ENCODE data around the gene SH3BGRL3. TPM values are rescaled to one million over a fixed set of nuclear protein-coding genes. Genes with fewer than 3 reads are reported as not detected.
"Not testable (repeated sequence)": the region's sequence is repeated elsewhere in the genome, so short reads cannot be mapped to it uniquely, and the experiment has no call there.

The SH3BGRL3 gene
- total RNA-seq, 1 experiment from 2014 or later = 193 TPM

DNA sequence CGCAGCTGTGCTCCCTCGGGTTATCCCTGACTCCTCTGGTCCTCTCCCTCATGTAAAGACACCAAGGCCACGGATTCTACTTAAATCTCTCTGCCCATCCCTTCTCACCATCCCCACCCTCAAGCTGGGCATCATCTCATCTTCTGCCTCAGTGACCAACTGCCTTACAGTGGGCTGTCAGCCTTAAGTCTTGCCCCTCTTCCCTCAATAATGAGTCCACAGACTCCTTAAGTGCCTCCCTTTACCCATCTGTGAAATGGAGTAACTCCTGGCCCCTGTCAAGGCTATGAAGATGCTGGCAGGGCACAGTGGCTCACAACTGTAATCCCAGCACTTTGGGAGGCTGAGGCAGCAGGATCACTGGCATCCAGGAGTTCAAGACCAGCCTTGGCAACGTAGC lies 12.1 kb downstream of the SH3BGRL3 start:
- H3K27ac ChIP-seq (ENCODE audit: low read length) = no peak overlapping the region
- no peak for TF ChIP-seq POLR2AphosphoS5 (IDR thresholded peaks at IDR 0.05; ENCODE audit: low read depth, low read length)
- TF ChIP-seq, protein P1, sequence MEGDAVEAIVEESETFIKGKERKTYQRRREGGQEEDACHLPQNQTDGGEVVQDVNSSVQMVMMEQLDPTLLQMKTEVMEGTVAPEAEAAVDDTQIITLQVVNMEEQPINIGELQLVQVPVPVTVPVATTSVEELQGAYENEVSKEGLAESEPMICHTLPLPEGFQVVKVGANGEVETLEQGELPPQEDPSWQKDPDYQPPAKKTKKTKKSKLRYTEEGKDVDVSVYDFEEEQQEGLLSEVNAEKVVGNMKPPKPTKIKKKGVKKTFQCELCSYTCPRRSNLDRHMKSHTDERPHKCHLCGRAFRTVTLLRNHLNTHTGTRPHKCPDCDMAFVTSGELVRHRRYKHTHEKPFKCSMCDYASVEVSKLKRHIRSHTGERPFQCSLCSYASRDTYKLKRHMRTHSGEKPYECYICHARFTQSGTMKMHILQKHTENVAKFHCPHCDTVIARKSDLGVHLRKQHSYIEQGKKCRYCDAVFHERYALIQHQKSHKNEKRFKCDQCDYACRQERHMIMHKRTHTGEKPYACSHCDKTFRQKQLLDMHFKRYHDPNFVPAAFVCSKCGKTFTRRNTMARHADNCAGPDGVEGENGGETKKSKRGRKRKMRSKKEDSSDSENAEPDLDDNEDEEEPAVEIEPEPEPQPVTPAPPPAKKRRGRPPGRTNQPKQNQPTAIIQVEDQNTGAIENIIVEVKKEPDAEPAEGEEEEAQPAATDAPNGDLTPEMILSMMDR (IDR thresholded peaks at IDR 0.05) = no peak
- no peak for TF ChIP-seq TCF7L2 (IDR thresholded peaks at IDR 0.05; ENCODE audit: low read depth, low read length)
- TF ChIP-seq, protein P2, sequence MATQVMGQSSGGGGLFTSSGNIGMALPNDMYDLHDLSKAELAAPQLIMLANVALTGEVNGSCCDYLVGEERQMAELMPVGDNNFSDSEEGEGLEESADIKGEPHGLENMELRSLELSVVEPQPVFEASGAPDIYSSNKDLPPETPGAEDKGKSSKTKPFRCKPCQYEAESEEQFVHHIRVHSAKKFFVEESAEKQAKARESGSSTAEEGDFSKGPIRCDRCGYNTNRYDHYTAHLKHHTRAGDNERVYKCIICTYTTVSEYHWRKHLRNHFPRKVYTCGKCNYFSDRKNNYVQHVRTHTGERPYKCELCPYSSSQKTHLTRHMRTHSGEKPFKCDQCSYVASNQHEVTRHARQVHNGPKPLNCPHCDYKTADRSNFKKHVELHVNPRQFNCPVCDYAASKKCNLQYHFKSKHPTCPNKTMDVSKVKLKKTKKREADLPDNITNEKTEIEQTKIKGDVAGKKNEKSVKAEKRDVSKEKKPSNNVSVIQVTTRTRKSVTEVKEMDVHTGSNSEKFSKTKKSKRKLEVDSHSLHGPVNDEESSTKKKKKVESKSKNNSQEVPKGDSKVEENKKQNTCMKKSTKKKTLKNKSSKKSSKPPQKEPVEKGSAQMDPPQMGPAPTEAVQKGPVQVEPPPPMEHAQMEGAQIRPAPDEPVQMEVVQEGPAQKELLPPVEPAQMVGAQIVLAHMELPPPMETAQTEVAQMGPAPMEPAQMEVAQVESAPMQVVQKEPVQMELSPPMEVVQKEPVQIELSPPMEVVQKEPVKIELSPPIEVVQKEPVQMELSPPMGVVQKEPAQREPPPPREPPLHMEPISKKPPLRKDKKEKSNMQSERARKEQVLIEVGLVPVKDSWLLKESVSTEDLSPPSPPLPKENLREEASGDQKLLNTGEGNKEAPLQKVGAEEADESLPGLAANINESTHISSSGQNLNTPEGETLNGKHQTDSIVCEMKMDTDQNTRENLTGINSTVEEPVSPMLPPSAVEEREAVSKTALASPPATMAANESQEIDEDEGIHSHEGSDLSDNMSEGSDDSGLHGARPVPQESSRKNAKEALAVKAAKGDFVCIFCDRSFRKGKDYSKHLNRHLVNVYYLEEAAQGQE (IDR thresholded peaks at IDR 0.05; ENCODE audit: insufficient read depth in 1 of 2, low read depth in 2 of 2, low read length in 1 of 2) = no peak
- TF ChIP-seq SIN3A (IDR thresholded peaks at IDR 0.05; ENCODE audit: borderline replicate concordance, insufficient read depth, low read depth, low read length) = no peak
- no peaks in the 10 kb centered on the region for H3K9me3 ChIP-seq (ENCODE audit: control insufficient read depth, insufficient read depth, low read depth, low read length)
- POLR2A ChIA-PET = no interaction called here
- intact Hi-C loops (cut with micrococcal nuclease; ENCODE audit: unreplicated experiment) (no loop called here), in situ Hi-C loops (cut with HindIII; ENCODE audit: low pct_unique_long_range_greater_than_20kb, low sequenced_read_pairs) (no loop called here)
- CTCF ChIA-PET = no interaction called here
- H3K36me3 ChIP-seq (ENCODE audit: control insufficient read depth, insufficient read depth, low read length) = no peaks in the 10 kb centered on the region
- no peak for ATAC-seq
- no peak for DNase-seq (ENCODE audit: low read depth, low spot score)
- H3K4me1 ChIP-seq (ENCODE audit: control insufficient read depth, insufficient read depth, low read length) = no peaks in the 10 kb centered on the region
- no peak overlapping the region for H3K4me3 ChIP-seq (ENCODE audit: low read depth in 2 of 2, low read length in 2 of 2)
- no peaks in the 10 kb centered on the region for H3K27me3 ChIP-seq (ENCODE audit: control insufficient read depth, insufficient read depth, low read length)
- BruUV-seq (replicated peaks) = no TSS peak

DNA sequence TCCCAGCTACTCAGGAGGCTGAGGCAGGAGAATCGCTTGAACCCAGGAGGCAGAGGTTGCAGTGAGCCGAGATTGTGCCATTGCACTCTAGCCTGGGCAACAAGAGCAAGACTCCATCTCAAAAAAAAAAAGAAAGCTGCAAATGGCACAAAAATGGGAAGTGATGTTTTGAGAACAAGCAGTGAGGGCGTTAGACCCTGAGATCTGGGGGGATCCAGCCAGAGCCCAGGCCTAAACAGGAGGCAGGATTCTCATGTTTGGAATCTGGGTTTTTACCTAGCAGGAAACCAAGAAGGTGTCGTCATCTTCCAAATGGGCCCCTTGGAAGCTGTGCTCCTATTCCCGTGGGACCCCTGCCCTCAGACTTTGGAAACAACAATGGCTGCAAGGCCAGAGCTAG lies 12.8 kb downstream of the SH3BGRL3 start:
- in situ Hi-C loops (cut with HindIII; ENCODE audit: low pct_unique_long_range_greater_than_20kb, low sequenced_read_pairs); H3K27ac ChIP-seq (ENCODE audit: low read length); H3K27me3 ChIP-seq (ENCODE audit: control insufficient read depth, insufficient read depth, low read length); H3K4me3 ChIP-seq (ENCODE audit: low read depth in 2 of 2, low read length in 2 of 2); intact Hi-C loops (cut with micrococcal nuclease; ENCODE audit: unreplicated experiment); ATAC-seq; H3K4me1 ChIP-seq (ENCODE audit: control insufficient read depth, insufficient read depth, low read length); H3K9me3 ChIP-seq (ENCODE audit: control insufficient read depth, insufficient read depth, low read depth, low read length); BruUV-seq (replicated peaks); H3K36me3 ChIP-seq (ENCODE audit: control insufficient read depth, insufficient read depth, low read length); CTCF ChIA-PET; POLR2A ChIA-PET; DNase-seq (ENCODE audit: low read depth, low spot score): not testable (repeated sequence)

DNA sequence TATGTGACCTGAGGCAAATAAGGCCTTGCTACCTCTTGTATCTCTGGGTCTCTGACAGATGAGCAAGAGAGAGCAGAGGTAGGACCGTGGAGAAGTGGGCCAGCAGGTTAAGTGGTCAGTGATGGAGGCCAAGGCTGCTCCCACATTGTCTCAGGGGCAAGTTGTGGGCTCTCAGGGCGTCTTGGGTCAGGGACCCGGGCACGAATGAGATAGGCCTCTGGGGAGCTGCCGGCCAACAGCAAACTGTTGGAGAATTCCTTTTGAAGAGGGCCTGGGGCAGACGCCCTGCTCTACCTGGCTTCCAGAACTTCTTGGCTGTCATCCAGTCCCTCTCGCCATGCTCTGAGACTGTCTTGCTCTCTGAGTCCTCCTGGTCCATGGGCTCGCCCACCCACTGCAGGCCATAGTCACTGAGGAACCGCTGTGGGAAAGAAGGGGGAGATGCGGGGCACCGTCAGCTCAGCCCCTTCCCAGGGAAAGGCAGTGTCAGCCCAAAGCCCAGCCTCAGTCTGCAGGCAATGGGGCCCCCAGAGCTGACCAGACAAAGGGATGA lies 14.1 kb downstream of the SH3BGRL3 start:
- intact Hi-C loops (cut with micrococcal nuclease; ENCODE audit: unreplicated experiment) (no loop called here), in situ Hi-C loops (cut with HindIII; ENCODE audit: low pct_unique_long_range_greater_than_20kb, low sequenced_read_pairs) (no loop called here)
- Histone ChIP-seq H3K4me1 (ENCODE audit: control insufficient read depth, insufficient read depth, low read length) (no peaks in the 10 kb centered on the region), H3K9me3 (ENCODE audit: control insufficient read depth, insufficient read depth, low read depth, low read length) (no peaks in the 10 kb centered on the region), H3K27ac (ENCODE audit: low read length) (no peak overlapping the region), H3K27me3 (ENCODE audit: control insufficient read depth, insufficient read depth, low read length) (no peaks in the 10 kb centered on the region), H3K4me3 (ENCODE audit: low read depth in 2 of 2, low read length in 2 of 2) (no peak overlapping the region), H3K36me3 (ENCODE audit: control insufficient read depth, insufficient read depth, low read length) (no peaks in the 10 kb centered on the region)
- POLR2A ChIA-PET = no interaction called here
- ATAC-seq = no peak
- TF ChIP-seq, protein P1 (IDR thresholded peaks at IDR 0.05) = no peak
- TF ChIP-seq POLR2AphosphoS5 (IDR thresholded peaks at IDR 0.05; ENCODE audit: low read depth, low read length) = no peak
- TF ChIP-seq SIN3A (IDR thresholded peaks at IDR 0.05; ENCODE audit: borderline replicate concordance, insufficient read depth, low read depth, low read length) = no peak
- TF ChIP-seq TCF7L2 (IDR thresholded peaks at IDR 0.05; ENCODE audit: low read depth, low read length) = no peak
- TF ChIP-seq, protein P2 (IDR thresholded peaks at IDR 0.05; ENCODE audit: insufficient read depth in 1 of 2, low read depth in 2 of 2, low read length in 1 of 2) = no peak
- no TSS peak for BruUV-seq (replicated peaks)
- CTCF ChIA-PET = interaction anchor here (0.6 kb wide), 1 partner anchor 17 kb away, joined by 3 read pairs; no protein-coding TSS in a partner anchor
- DNase-seq (ENCODE audit: low read depth, low spot score) = no peak
